Activated CD8-positive, alpha-beta memory T cell treated with anti-CD3 and anti-CD28 coated beads, Interleukin-2, amount 10 ng/mL, durations not matched to agents 7 days and 5 days (primary cell): ENCODE measurements around the gene APC2. TPM values are rescaled to one million over a fixed set of nuclear protein-coding genes. Genes with fewer than 3 reads are reported as not detected.
"Not testable (repeated sequence)": the region's sequence is repeated elsewhere in the genome, so short reads cannot be mapped to it uniquely, and the experiment has no call there.

Experiments
- ATAC-seq: fragments of 150-1000 bp; cut with Tn5 transposase; one replicate; pipeline ENCODE4 v1.10.0; 2021; ENCODE audit warnings: moderate library complexity
- CTCF ChIA-PET: fragments of 350-600 bp; sonication (Branson Sonifier 250); formaldehyde crosslinking; loops from one replicate; lab custom pipeline; 2021; ENCODE audit warnings: antibody characterized with exemption; lab: Charles Lee
- DNase-seq: peaks from one replicate; pipeline ENCODE4 v3.0.0-alpha.2; 2020
- H3K27ac Mint-ChIP-seq: one replicate; pipeline ENCODE4 v1.8.0; 2021; ENCODE audit warnings: mild to moderate bottlenecking, mixed read lengths
- H3K27me3 Mint-ChIP-seq: one replicate; pipeline ENCODE4 v1.8.0; 2021; ENCODE audit warnings: mixed read lengths
- H3K36me3 Mint-ChIP-seq: one replicate; pipeline ENCODE4 v1.8.0; 2021; ENCODE audit warnings: mild to moderate bottlenecking, mixed read lengths
- H3K4me1 Mint-ChIP-seq: one replicate; pipeline ENCODE4 v1.8.0; 2021; ENCODE audit warnings: mixed read lengths
- H3K4me3 Mint-ChIP-seq: one replicate; pipeline ENCODE4 v1.8.0; 2021; ENCODE audit warnings: mild to moderate bottlenecking, moderate library complexity, mixed read lengths
- H3K9me3 Mint-ChIP-seq: one replicate; pipeline ENCODE4 v1.8.0; 2022; ENCODE audit warnings: low read depth, mixed read lengths
- total RNA-seq, 2 experiments: library from RNA; stranded (reverse); gene quantifications; one replicate each; pipeline ENCODE4 v1.2.3, GENCODE V29; 2021

The APC2 gene
- total RNA-seq, 2 experiments from 2014 or later, result 0.03 to 0.12 TPM

DNA sequence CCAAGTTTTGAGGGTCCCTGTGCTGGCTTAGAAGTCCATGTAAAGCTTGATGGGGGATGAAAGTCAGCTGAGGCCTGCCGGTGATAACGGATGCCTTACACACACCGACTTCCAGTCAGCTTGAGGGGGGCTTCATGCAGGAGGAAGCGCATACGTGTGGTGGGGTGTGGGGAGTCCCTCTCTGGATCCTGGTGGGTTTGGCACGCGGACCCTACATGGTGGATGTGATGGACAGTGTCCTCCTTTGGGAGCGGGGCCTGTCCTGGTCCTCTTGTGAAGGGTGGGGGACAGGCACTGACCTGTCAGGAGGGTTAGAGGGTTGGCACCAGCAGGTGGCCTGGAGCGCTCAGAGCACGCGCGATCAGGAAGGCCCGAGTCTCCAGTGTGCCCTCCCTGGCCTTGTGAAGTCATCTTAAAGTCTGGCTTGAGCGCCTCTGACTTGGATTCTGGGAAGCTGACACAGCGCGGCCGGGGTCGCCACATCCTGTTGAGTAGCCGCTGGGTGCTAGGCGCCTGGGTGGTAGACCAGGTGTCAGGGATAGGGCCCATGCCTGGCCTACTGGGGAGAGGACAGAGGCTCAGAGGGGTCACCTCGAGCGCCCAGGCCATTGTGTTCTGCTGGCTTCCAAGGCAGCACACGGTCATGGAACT lies 39.7 kb upstream of the APC2 start:
- Mint-ChIP-seq H3K9me3 (no peaks in the 10 kb centered on the region), H3K27ac (peak overlapping the region; percentile 81), H3K27me3 (no peaks in the 10 kb centered on the region), H3K4me1 (peaks cover 64% of the 10 kb centered on the region), H3K36me3 (peaks cover 15% of the 10 kb centered on the region), H3K4me3 (peak overlapping the region; percentile 88)
- CTCF ChIA-PET, result interaction anchor here (0.9 to 2.4 kb wide), 3 partner anchors 40 to 409 kb away, joined by 3 to 12 read pairs (median 3); no protein-coding TSS in a partner anchor
- ATAC-seq (no peak), DNase-seq (peak; percentile 63)

DNA sequence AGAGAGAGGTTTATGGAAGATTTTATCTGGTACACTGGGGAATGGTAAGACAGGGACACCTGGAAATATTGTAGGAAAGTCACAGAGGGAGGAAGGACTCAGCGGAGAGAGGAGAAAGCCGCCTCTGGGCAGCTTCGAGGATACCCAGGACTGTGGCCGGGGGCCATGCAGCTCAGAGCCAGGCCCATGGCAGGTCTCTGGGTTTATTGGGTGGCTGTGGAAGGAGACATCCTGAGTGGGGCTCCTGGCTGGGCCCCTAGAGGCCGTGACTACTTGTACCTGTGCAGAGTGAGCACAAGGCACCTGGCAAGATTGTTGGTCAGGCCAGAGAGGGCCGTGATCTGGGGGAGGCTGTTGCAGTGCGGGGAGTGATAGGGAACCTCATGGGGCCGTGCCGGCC lies 39.1 kb upstream of the APC2 start:
- no peaks in the 10 kb centered on the region for H3K9me3 Mint-ChIP-seq
- H3K27ac Mint-ChIP-seq, result peak overlapping the region; percentile 81
- CTCF ChIA-PET, result interaction anchor here (1.3 kb wide), 1 partner anchor 131 kb away, joined by 3 read pairs; no protein-coding TSS in a partner anchor
- H3K36me3 Mint-ChIP-seq, result peaks cover 15% of the 10 kb centered on the region
- peak overlapping the region; percentile 88 for H3K4me3 Mint-ChIP-seq
- H3K4me1 Mint-ChIP-seq, result peaks cover 68% of the 10 kb centered on the region
- no peak for DNase-seq
- ATAC-seq, result no peak
- H3K27me3 Mint-ChIP-seq, result no peaks in the 10 kb centered on the region

DNA sequence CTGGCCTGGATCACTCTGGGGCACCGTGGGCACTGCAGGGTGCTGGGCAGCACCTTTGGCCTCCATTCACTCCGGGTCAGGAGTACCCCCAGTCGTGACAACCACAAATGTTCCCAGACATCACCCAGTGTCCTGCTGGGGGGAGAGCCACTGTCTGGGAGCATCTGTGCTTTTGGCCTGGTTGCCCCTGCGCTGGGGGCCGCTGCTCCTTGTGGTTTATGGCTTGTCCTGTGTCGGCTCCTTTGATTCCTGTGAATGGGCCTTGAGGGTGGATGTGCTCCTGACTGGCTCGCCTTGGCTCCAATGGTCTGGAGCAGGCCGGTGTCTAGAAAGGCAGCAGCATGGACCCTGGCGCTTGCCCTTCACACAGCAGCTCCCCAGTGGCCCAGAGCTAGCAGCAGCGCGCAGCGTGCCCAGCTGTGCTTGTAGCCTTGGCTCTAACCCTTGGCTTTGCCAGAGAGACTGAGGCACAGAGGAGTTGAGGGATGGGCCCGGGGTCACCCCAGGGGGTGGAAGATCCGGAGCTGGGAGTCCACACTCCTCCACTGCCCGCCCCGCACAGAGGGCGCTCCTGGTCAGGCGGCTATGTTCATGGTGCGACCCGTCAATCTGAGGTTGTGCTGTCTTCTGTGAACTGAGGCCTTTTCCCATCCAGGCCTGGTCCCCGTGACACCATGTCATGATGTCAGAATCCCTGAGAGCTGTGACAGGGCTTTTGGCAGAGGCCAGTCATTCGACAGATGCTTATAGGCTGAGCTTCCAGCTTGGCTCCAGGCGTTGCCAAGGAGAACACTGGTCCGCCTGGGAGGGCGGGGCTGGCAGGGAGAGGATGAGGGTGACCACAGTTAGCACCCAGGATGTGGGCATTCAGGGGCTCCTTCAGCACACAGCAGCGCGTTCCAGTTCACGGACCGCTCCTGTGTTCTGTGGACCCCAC lies 38.4 kb upstream of the APC2 start:
- Mint-ChIP-seq H3K4me3 (peak overlapping the region; percentile 35), H3K27me3 (no peaks in the 10 kb centered on the region), H3K36me3 (peaks cover 15% of the 10 kb centered on the region), H3K9me3 (no peaks in the 10 kb centered on the region), H3K27ac (peak overlapping the region; percentile 83), H3K4me1 (peaks cover 69% of the 10 kb centered on the region)
- DNase-seq (peak; percentile 83), ATAC-seq (no peak)
- CTCF ChIA-PET, result interaction anchor here (0.6 to 1.3 kb wide), 4 partner anchors 9 to 696 kb away, joined by 3 to 4 read pairs (median 3); no protein-coding TSS in a partner anchor

DNA sequence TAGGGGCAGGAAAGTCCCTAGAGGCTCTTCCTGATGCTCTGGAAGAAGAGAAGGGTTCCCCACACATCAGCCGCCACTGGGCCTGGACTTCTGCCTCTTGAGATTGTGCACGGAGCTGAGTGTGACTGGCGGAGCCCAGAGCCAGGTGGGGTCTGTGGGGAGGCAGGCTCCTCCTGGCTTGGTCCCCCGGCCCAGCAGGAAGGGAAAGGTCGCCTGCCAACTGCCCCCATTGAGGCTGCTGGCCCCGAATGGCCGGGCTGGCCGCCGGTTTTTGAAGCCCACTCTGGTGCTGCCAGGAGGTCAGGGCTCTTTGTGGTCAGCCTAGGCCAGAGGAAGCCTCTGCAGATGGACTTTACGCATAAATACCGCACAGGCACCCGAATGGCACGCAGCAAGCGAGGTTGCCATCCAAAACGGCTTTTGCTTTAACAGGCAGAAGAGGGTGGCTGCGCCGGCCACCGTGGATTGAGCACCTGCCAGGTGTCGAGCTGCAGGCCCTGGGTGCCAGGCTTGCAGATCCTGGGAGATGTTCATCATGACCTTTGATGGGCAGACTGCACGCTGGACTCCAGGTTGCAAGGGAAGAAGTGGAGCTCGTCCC lies 37.5 kb upstream of the APC2 start:
- peaks cover 68% of the 10 kb centered on the region for H3K4me1 Mint-ChIP-seq
- CTCF ChIA-PET, result interaction anchor here (1.1 to 1.3 kb wide), 3 partner anchors 8 to 33 kb away, joined by 3 to 4 read pairs (median 4); no protein-coding TSS in a partner anchor
- H3K27ac Mint-ChIP-seq, result peak overlapping the region; percentile 83
- no peak for ATAC-seq
- no peaks in the 10 kb centered on the region for H3K9me3 Mint-ChIP-seq
- DNase-seq, result no peak
- peaks cover 18% of the 10 kb centered on the region for H3K36me3 Mint-ChIP-seq
- no peak overlapping the region for H3K4me3 Mint-ChIP-seq
- H3K27me3 Mint-ChIP-seq, result no peaks in the 10 kb centered on the region

DNA sequence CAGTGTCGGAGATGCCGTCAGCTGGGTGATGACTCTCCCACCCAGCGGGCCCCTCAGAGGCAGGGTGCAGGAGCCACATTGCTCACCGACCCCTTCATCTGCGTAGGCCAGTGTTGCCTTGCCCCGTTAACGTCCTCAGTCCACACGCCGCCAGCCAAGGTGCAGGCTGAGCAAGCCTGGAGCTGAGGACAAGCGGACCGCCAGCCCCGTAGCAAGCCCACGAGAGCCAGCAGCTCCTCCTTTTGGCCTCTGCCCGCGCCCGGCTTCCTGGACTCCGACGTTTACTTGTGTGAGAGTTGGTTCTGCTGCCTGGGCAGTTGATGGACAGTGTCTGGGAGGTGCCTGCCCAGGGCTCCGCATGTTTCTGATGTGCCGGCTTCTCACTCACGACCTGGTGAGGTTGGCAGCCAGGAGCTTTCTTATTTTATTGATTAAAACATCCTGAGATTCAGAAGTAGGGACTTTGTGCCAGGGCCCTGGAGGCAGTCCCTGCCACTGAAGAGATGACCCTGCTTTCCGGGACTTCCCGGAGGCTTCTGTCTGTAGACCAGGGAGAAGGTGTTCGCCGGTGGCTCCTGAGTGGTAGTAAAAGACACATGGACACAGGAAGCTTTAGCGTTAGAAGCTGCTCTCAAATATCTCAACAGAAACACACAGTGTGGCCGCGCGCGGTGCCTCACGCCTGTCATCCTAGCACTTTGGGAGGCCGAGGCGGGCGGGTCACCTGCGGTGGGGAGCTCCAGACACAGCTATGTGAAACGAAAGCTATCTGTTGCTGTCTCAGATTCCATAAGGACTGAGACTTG lies 36.7 kb upstream of the APC2 start:
- Mint-ChIP-seq H3K4me3 (no peak overlapping the region), H3K27me3 (no peaks in the 10 kb centered on the region), H3K9me3 (no peaks in the 10 kb centered on the region), H3K27ac (peak overlapping the region; percentile 52), H3K36me3 (peaks cover 21% of the 10 kb centered on the region), H3K4me1 (peaks cover 69% of the 10 kb centered on the region)
- no peak for ATAC-seq
- CTCF ChIA-PET, result interaction anchor here (0.7 to 1.1 kb wide), 4 partner anchors 11 to 169 kb away, joined by 3 to 4 read pairs (median 3); no protein-coding TSS in a partner anchor
- no peak for DNase-seq

DNA sequence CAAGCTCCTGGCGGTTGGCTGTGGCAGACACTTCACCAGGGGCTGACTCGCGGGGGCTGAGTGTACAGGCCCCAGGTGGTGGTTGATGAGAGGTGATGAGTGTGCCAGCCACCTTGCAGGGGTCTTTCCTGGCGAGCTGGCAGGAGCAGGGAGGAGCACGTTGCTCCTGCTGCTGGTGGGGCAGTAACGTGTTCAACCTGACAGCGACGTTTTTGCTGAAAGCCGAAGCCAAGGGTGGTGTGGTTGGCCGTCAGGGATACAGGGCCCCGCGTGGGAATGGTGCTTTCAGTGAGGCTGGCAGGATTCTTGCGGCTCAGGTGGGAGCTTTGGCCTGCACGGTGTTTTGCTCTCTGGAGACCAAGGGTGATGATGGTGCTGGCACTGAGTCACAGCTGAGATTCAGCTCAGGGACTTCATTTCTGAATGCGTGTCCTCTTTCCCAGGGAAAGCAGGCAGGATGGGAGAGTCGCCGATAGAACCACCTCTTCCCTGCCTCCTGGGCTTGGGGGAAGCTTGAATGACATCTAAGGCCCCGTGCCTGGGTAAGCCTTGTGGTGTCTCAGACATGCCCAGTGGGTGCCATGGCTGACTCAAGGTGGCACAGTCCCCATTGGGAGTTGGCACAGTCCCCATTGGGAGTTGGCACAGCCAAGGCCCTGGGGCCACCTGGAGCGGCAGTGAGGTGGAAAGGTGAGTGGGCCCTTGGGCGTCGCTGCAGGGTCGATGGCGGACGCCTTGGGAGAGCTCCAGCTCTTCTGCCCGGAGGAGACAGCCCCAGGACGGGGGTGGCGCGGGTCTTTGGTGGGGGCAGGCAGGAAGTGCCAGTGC lies 33.7 kb upstream of the APC2 start:
- DNase-seq, result no peak
- no peaks in the 10 kb centered on the region for H3K9me3 Mint-ChIP-seq
- no peak for ATAC-seq
- H3K4me1 Mint-ChIP-seq, result peaks cover 44% of the 10 kb centered on the region
- H3K27ac Mint-ChIP-seq, result no peak overlapping the region
- H3K36me3 Mint-ChIP-seq, result peaks cover 24% of the 10 kb centered on the region
- no peaks in the 10 kb centered on the region for H3K27me3 Mint-ChIP-seq
- CTCF ChIA-PET, result no interaction called here
- no peak overlapping the region for H3K4me3 Mint-ChIP-seq

DNA sequence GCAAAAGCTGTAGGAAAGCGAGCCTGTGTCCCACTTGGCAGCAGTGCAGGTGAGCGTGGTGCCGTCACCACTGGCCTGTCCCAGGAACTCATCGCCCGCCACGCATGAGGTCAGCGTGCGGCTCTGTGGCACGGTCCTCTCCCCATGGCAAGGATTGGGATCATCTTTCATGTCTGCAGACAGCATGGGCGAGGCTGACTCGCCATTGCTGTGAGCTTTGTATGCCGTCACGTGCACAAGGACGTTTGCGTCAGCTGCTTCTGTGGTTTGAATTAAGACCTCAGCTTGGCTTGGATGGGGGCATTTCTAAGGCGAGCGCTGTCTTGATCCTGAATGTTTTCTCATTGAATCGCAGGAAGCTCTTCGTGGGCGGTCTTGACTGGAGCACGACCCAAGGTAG lies 32.8 kb upstream of the APC2 start:
- ATAC-seq (no peak), DNase-seq (no peak)
- H3K4me3 Mint-ChIP-seq, result no peak overlapping the region
- no peak overlapping the region for H3K27ac Mint-ChIP-seq
- H3K36me3 Mint-ChIP-seq, result peaks cover 24% of the 10 kb centered on the region
- no peaks in the 10 kb centered on the region for H3K27me3 Mint-ChIP-seq
- H3K9me3 Mint-ChIP-seq, result no peaks in the 10 kb centered on the region
- peaks cover 35% of the 10 kb centered on the region for H3K4me1 Mint-ChIP-seq
- CTCF ChIA-PET, result interaction anchor here (0.6 kb wide), 1 partner anchor 25 kb away, joined by 4 read pairs; no protein-coding TSS in a partner anchor

DNA sequence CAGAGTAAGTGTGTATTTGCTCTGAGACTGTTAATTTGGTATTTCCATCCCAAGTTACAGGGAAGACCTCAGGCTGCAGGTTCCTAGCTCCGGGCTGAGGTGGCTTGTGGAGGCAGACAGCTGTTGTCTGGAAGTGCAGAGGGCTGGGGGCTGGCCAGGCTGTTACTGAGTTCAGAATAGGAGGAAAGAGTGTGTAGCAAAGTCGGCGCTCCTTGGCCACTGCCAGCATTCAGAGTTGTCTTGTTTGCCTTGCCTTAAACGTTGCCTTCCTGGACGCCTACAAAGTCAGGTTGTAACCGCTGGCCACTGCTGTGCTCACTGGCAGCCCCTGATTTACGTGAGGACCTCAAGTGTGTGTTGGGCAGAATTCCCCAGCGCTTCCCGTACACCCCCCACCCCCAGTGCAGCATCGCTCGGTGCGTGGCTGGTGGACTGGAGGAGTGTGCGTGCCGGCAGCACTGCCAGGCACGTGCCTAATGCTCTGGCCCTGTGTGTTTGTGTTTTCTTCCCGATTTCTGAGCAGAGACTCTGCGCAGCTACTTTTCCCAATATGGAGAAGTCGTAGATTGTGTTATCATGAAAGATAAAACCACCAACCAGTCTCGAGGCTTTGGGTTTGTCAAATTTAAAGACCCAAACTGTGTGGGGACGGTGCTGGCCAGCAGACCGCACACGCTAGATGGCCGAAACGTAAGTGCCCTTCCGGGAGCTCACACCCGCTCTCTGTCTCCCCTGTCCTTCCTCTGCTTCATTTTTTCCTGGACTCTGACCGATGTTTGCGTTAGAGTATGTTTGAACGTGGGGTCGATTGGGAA lies 32.0 kb upstream of the APC2 start:
- DNase-seq, result no peak
- CTCF ChIA-PET, result no interaction called here
- no peaks in the 10 kb centered on the region for H3K27me3 Mint-ChIP-seq
- no peak overlapping the region for H3K4me3 Mint-ChIP-seq
- H3K4me1 Mint-ChIP-seq, result peaks cover 27% of the 10 kb centered on the region
- no peaks in the 10 kb centered on the region for H3K9me3 Mint-ChIP-seq
- no peak for ATAC-seq
- H3K27ac Mint-ChIP-seq, result no peak overlapping the region
- peaks cover 29% of the 10 kb centered on the region for H3K36me3 Mint-ChIP-seq

DNA sequence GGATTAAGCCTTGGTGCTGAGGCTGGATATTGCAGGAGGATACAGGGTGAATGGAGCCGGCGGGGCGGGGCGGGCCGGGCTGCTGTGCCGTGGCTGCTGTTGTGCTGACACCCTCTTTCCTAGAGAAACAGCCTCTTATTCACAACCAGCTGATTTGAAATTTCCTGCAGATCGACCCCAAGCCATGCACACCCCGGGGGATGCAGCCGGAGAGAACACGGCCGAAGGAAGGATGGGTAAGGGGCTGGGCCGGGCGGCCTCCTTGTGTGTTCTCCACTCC lies 31.5 kb upstream of the APC2 start:
- Mint-ChIP-seq H3K27me3 (no peaks in the 10 kb centered on the region), H3K4me1 (peaks cover 23% of the 10 kb centered on the region), H3K27ac (no peak overlapping the region), H3K36me3 (peaks cover 32% of the 10 kb centered on the region), H3K4me3 (no peak overlapping the region), H3K9me3 (no peaks in the 10 kb centered on the region)
- CTCF ChIA-PET, result no interaction called here
- DNase-seq (no peak), ATAC-seq (no peak)

DNA sequence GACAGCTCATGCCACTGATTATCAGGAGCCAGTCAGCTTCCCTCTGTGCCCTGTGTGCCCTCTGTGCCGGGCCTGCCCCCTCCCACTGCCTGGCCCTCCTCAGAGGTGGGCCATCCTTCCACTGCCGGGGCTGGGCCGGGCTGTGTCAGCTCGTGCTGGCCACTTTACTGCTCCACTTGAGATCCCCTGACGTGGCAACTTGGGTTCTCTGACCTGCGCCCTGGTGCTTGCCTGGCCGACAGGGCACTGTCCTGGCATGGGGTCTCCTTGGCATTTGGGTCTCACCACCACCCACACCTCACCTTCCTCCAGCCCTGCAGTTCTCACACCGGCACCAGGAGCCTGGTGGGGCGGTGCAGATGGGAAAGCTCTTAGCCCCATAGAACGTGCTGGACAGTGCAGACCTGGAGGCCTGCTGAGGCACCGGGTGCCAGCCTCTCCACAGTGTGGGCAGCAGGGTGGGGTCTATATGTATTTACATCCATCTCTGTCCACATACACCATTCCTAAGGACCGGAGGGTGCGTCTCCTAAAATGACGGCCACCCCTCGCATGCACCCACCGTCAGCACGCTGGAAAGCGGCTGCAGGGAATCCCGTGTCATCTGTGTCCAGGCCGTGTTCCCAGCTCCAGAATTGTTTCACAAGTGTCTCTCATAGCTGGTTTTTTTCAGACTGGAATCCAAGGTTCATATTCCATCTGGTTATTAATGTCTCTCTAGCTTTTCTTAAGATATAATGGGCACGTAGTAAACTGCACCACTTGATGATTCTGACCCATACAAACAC lies 30.8 kb upstream of the APC2 start:
- peaks cover 37% of the 10 kb centered on the region for H3K36me3 Mint-ChIP-seq
- no peak overlapping the region for H3K4me3 Mint-ChIP-seq
- peaks cover 19% of the 10 kb centered on the region for H3K4me1 Mint-ChIP-seq
- no peaks in the 10 kb centered on the region for H3K27me3 Mint-ChIP-seq
- H3K27ac Mint-ChIP-seq, result no peak overlapping the region
- CTCF ChIA-PET, result no interaction called here
- ATAC-seq (no peak), DNase-seq (no peak)
- H3K9me3 Mint-ChIP-seq, result no peaks in the 10 kb centered on the region

DNA sequence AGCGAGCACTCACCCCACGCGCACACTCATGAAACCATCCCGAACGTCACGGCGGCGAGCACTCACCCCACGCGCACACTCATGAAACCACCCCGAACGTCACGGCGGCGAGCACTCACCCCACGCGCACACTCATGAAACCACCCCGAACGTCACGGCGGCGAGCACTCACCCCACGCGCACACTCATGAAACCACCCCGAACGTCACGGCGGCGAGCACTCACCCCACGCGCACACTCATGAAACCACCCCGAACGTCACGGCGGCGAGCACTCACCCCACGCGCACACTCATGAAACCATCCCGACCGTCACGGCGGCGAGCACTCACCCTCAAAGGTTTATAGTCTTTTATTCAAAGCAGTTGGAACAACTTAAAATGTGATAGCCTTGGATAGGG lies 29.8 kb upstream of the APC2 start:
- H3K36me3 Mint-ChIP-seq, result peaks cover 40% of the 10 kb centered on the region

More for the DNA sequence above, 29.8 kb upstream of the APC2 start:
- CTCF ChIA-PET, result interaction anchor here (1.0 kb wide), 1 partner anchor 8 kb away, joined by 3 read pairs; no protein-coding TSS in a partner anchor
- DNase-seq, H3K27ac Mint-ChIP-seq, H3K9me3 Mint-ChIP-seq, ATAC-seq, H3K4me3 Mint-ChIP-seq, H3K27me3 Mint-ChIP-seq: not testable (repeated sequence)
- H3K4me1 Mint-ChIP-seq, result peaks cover 14% of the 10 kb centered on the region
